Common myeloid progenitor, CD34-positive (primary cell): ENCODE data around the gene GTF2IRD1. TPM values are rescaled to one million over a fixed set of nuclear protein-coding genes. Genes with fewer than 3 reads are reported as not detected.
A peak's percentile ranks its signal among the peaks of the same experiment; 100 is the strongest.

ENCODE experiments used
- CTCF ChIA-PET: fragments of 350-600 bp; sonication (Branson Sonifier 250); formaldehyde crosslinking; loops from one replicate; lab custom pipeline; 2021; ENCODE audit warnings: antibody characterized with exemption; lab: Charles Lee
- POLR2A ChIA-PET: fragments of 350-600 bp; sonication (Branson Sonifier 250); formaldehyde crosslinking; loops from one replicate; lab custom pipeline; 2021; ENCODE audit warnings: antibody characterized with exemption; lab: Charles Lee
- DNase-seq, 3 donors: peaks; one replicate each; pipeline versions ENCODE4 v3.0.0 to v3.0.0-alpha.2; 2013
- H3K27ac ChIP-seq, 2 experiments: 1 replicate in 1 of 2; 2 replicates in 1 of 2; pipeline ENCODE4 v1.7.0; 2013; ENCODE audit warnings: inconsistent platforms in 2 of 2, low read length in 2 of 2, mild to moderate bottlenecking in 2 of 2, low read depth in 1 of 2, moderate library complexity in 1 of 2; ENCODE audit not compliant: severe bottlenecking in 2 of 2, insufficient read depth in 1 of 2, poor library complexity in 1 of 2
- H3K27me3 ChIP-seq, 5 experiments: replicated peaks in 2 of 5; 1 replicate in 3 of 5; 2 replicates in 2 of 5; pipeline versions ENCODE4 v1.6.1 to v1.7.0; 2013; ENCODE audit warnings: low read length in 4 of 5, mild to moderate bottlenecking in 2 of 5, moderate library complexity in 2 of 5, inconsistent platforms in 1 of 5; ENCODE audit not compliant: insufficient read depth in 5 of 5, control insufficient read depth in 4 of 5
- H3K36me3 ChIP-seq, 4 experiments: 1 replicate in 2 of 4; 2 replicates in 2 of 4; pipeline versions ENCODE4 v1.6.1 to v1.7.0; 2013; ENCODE audit warnings: low read length in 3 of 4, control low read depth in 1 of 4, mild to moderate bottlenecking in 1 of 4; ENCODE audit not compliant: control insufficient read depth in 4 of 4, insufficient read depth in 4 of 4
- H3K4me1 ChIP-seq, 4 experiments: 1 replicate in 3 of 4; 2 replicates in 1 of 4; pipeline versions ENCODE4 v1.6.1 to v1.7.1; 2013; ENCODE audit warnings: low read length in 3 of 4, mild to moderate bottlenecking in 3 of 4, control low read depth in 1 of 4, inconsistent platforms in 1 of 4, moderate library complexity in 1 of 4; ENCODE audit not compliant: control insufficient read depth in 4 of 4, insufficient read depth in 4 of 4; ENCODE audit errors: control extremely low read depth in 1 of 4
- H3K4me3 ChIP-seq, 7 experiments: 1 replicate in 4 of 7; 2 replicates in 3 of 7; pipeline versions ENCODE4 v1.5.1 to v1.7.0; 2013; ENCODE audit warnings: mild to moderate bottlenecking in 7 of 7, low read length in 6 of 7, moderate library complexity in 6 of 7, inconsistent platforms in 2 of 7, low read depth in 2 of 7, control low read depth in 1 of 7; ENCODE audit not compliant: insufficient read depth in 4 of 7, control insufficient read depth in 1 of 7; ENCODE audit errors: extremely low read depth in 1 of 7
- H3K9me3 ChIP-seq, 5 experiments: 1 replicate in 4 of 5; 2 replicates in 1 of 5; pipeline versions ENCODE4 v1.6.1 to v1.7.1; 2013; ENCODE audit warnings: low read length in 4 of 5, mild to moderate bottlenecking in 2 of 5, inconsistent platforms in 1 of 5, low read depth in 1 of 5, moderate library complexity in 1 of 5; ENCODE audit not compliant: control insufficient read depth in 4 of 5, insufficient read depth in 2 of 5; ENCODE audit errors: control extremely low read depth in 1 of 5
- WGBS: methylation state at CpG from one replicate; pipeline ENCODE4 v1.1.5; 2013; ENCODE audit not compliant: insufficient coverage; 5-methylcytosine and 5-hydroxymethylcytosine counted together
- polyA plus RNA-seq: library from polyadenylated mRNA; unstranded; fragments of 120-200 nt; gene quantifications from one replicate; pipeline ENCODE4 v1.2.1, GENCODE V29; 2013

The GTF2IRD1 gene, protein sequence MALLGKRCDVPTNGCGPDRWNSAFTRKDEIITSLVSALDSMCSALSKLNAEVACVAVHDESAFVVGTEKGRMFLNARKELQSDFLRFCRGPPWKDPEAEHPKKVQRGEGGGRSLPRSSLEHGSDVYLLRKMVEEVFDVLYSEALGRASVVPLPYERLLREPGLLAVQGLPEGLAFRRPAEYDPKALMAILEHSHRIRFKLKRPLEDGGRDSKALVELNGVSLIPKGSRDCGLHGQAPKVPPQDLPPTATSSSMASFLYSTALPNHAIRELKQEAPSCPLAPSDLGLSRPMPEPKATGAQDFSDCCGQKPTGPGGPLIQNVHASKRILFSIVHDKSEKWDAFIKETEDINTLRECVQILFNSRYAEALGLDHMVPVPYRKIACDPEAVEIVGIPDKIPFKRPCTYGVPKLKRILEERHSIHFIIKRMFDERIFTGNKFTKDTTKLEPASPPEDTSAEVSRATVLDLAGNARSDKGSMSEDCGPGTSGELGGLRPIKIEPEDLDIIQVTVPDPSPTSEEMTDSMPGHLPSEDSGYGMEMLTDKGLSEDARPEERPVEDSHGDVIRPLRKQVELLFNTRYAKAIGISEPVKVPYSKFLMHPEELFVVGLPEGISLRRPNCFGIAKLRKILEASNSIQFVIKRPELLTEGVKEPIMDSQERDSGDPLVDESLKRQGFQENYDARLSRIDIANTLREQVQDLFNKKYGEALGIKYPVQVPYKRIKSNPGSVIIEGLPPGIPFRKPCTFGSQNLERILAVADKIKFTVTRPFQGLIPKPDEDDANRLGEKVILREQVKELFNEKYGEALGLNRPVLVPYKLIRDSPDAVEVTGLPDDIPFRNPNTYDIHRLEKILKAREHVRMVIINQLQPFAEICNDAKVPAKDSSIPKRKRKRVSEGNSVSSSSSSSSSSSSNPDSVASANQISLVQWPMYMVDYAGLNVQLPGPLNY
- polyA plus RNA-seq = 1.9 TPM

DNA sequence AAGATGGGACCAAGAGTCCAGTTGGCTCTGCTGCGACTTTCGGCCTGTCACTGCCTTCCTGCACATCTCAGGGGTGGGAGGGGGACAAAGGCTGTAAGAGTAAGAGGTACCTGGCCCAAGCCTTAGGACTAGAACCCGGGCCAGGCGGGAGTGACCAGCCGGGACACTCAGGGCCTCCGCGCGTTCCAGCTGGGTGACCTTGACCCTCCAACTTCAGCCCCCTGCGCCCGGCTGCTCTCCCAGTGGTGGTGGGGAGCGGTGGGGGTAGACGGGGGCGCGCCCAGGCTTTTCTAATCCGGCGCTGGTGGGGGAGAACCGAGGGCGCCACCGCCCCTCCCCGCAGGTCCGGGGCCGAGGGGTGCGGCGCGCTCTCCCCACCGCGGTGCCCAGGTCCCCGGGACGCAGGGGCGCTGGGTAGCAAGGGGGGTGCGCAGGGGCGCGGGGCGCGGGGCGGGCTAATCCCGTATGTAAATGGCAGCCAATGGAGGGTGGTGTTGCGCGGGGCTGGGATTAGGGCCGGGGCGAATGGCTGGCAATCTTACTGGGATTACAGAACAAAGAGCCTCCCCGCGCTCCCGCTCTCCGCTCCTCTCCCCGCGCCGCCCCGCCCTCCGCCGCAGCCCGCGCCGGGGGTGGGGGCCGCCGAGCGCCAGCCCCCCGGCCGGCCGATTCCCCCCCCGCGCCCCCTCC is at the start of gene GTF2IRD1:
Gene GTF2IRD1 (plus strand): TSS at position 585 of the 690 bp plus-strand sequence. CDS start 54,175 bp downstream, outside the sequence.
- WGBS = under 1% methylated on average over 23 of the region's 62 CpGs
- CTCF ChIA-PET = no interaction called here
- H3K4me3 ChIP-seq = peak within 1 kb of the TSS; percentile 20 to 71 (median 57)
- DNase-seq = peak; percentile 36 to 48 (median 45)
- no peaks in the 10 kb centered on the region for H3K36me3 ChIP-seq
- H3K9me3 ChIP-seq = peaks cover 0 to 5% (median 3%) of the 10 kb centered on the region in 5 experiments
- H3K27ac ChIP-seq = no peak within 1 kb of the TSS
- peaks cover 0 to 25% (median 10%) of the 10 kb centered on the region in 5 experiments for H3K27me3 ChIP-seq
- H3K4me1 ChIP-seq = peaks cover 0 to 16% (median 14%) of the 10 kb centered on the region in 4 experiments
- POLR2A ChIA-PET = no interaction called here

DNA sequence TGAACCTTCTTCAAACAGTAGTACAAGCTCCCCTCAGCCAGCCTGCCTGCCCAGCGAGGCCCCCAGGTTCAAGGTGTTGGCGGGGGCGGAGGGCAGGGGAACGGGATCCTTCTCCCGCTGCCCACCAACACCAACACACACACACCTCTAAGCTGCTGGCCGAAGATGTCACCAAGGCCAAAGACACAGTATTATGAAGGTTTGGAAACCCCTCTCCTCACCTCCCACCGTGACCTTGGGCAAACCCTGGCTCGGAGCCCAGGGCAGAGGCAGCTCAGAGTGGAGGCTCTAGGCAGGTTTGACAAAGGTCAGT is 49.4 kb upstream of the GTF2IRD1 start:
- Histone ChIP-seq H3K27me3 (no peaks in the 10 kb centered on the region), H3K27ac (no peak overlapping the region), H3K9me3 (no peaks in the 10 kb centered on the region), H3K4me3 (no peak overlapping the region), H3K4me1 (no peaks in the 10 kb centered on the region), H3K36me3 (peaks cover 4 to 43% (median 32%) of the 10 kb centered on the region in 4 experiments)
- CTCF ChIA-PET = interaction anchor here (6.0 kb wide), 1 partner anchor 197 kb away, joined by 65 read pairs; the partner anchor contains the start of gene LAT2
- no peak for DNase-seq
- POLR2A ChIA-PET = no interaction called here
- 100% methylated on average over 2 of the region's 8 CpGs for WGBS

- ChIA-PET CTCF (interaction anchor here (1.1 to 1.6 kb wide), 4 partner anchors 10 to 198 kb away, joined by 3 to 6 read pairs (median 4); no protein-coding TSS in a partner anchor), POLR2A (no interaction called here)
- H3K4me1 ChIP-seq = peaks cover 0 to 3% (median 0%) of the 10 kb centered on the region in 4 experiments
- H3K9me3 ChIP-seq = no peaks in the 10 kb centered on the region
- DNase-seq = no peak
- H3K27me3 ChIP-seq = no peaks in the 10 kb centered on the region
- H3K36me3 ChIP-seq = peaks cover 4 to 43% (median 32%) of the 10 kb centered on the region in 4 experiments
- H3K27ac ChIP-seq = no peak overlapping the region
- H3K4me3 ChIP-seq = no peak overlapping the region
- 89% methylated on average over 14 of the region's 15 CpGs for WGBS
These were observed 49.0 kb upstream of the GTF2IRD1 start for GRCh38 chr7:74404741-74405140.

DNA sequence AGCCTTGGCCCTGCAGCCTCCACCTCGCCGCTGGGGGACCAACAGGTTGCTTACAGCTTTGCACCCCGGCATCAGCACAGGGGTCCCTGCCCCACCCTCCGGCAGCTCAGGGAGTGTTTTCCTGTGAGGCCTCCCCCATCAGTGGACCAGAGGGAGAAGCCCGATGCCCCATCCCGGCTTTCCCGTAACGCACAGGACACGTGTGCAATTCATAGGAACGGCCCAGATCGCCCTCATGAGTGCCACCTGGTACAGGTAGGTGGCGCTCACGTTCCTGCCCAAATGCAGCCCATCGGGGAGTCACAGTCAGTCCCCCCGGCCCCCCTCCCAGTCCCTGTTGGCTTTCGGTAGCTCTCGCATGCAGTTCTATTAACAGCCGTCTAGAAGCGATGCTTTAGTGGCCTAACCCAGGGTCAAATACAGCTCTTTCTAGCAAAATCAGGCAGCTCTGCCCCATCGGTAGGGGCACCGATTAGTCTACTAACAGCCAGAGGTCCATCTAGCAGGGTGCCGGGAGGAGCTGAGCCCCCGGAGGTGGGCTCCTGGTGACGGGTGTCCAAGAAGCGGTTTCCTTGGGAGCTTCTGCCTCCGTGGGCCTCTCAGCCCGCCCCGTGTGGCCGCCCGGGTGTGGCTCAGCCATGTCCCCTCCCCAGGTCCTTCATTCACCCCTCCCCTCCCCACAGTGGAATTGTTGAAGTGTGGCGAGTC is 48.4 kb upstream of the GTF2IRD1 start:
- CTCF ChIA-PET = interaction anchor here (1.0 to 1.6 kb wide), 8 partner anchors 10 to 353 kb away, joined by 3 to 6 read pairs (median 4); no protein-coding TSS in a partner anchor
- WGBS = 96% methylated on average over 24 of the region's 31 CpGs
- POLR2A ChIA-PET = no interaction called here
- Histone ChIP-seq H3K27me3 (no peaks in the 10 kb centered on the region), H3K27ac (peak overlapping the region in 1 of 2 experiments; percentile 25), H3K4me3 (no peak overlapping the region), H3K4me1 (peaks cover 0 to 3% (median 0%) of the 10 kb centered on the region in 4 experiments), H3K36me3 (peaks cover 4 to 39% (median 29%) of the 10 kb centered on the region in 4 experiments), H3K9me3 (no peaks in the 10 kb centered on the region)
- DNase-seq = peak in 2 of 3 donors; percentile 33 to 34

- H3K36me3 ChIP-seq = peaks cover 2 to 33% (median 24%) of the 10 kb centered on the region in 4 experiments
- no peaks in the 10 kb centered on the region for H3K27me3 ChIP-seq
- POLR2A ChIA-PET = no interaction called here
- 94% methylated on average over 20 of the region's 20 CpGs for WGBS
- peak in 2 of 3 donors; percentile 27 to 40 for DNase-seq
- H3K4me1 ChIP-seq = peaks cover 0 to 3% (median 0%) of the 10 kb centered on the region in 4 experiments
- CTCF ChIA-PET = interaction anchor here (1.0 to 1.6 kb wide), 8 partner anchors 10 to 354 kb away, joined by 3 to 6 read pairs (median 4); no protein-coding TSS in a partner anchor
- no peaks in the 10 kb centered on the region for H3K9me3 ChIP-seq
- peak overlapping the region in 1 of 2 experiments; percentile 25 for H3K27ac ChIP-seq
- H3K4me3 ChIP-seq = no peak overlapping the region
These were observed 47.7 kb upstream of the GTF2IRD1 start for GRCh38 chr7:74405899-74406512.

DNA sequence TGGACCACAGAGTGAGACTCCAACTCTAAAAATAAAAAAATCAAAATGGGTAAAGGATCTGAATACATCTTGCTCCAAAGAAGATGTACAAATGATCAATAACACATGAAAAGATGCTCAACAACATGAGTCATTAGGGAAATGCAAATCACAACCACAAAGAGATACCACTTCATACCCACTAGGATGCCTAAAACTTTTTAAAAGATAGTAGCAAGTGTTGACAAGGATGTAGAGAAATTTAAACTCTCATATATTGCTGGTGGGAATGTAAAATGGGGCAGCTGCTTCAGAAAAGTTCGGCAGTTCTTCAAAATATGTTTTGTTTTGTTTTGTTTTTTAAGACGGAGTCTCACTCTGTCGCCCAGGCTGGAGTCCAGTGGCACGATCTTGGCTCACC is 45.7 kb upstream of the GTF2IRD1 start:
- no peaks in the 10 kb centered on the region for H3K27me3 ChIP-seq
- no peak for DNase-seq
- H3K4me1 ChIP-seq = peaks cover 0 to 3% (median 0%) of the 10 kb centered on the region in 4 experiments
- H3K9me3 ChIP-seq = no peaks in the 10 kb centered on the region
- H3K27ac ChIP-seq = no peak overlapping the region
- peaks cover 2 to 20% (median 17%) of the 10 kb centered on the region in 4 experiments for H3K36me3 ChIP-seq
- no peak overlapping the region for H3K4me3 ChIP-seq
- WGBS = no CpG with 5 or more reads among the region's 4 CpGs
- POLR2A ChIA-PET = no interaction called here
- CTCF ChIA-PET = no interaction called here
